Naive thymus-derived CD4-positive, alpha-beta T cell (primary cell): ENCODE measurements around the gene SLC28A3. TPM values are rescaled to one million over a fixed set of nuclear protein-coding genes. Genes with fewer than 3 reads are reported as not detected.

Source experiments
- ATAC-seq: fragments of 150-1000 bp; cut with Tn5 transposase; 2 replicates; pipeline ENCODE4 v1.10.0; 2021; ENCODE audit warnings: mild to moderate bottlenecking, moderate library complexity
- CTCF ChIA-PET: fragments of 350-600 bp; sonication (Branson Sonifier 250); formaldehyde crosslinking; loops from one replicate; lab custom pipeline; 2021; ENCODE audit warnings: antibody characterized with exemption; lab: Charles Lee
- POLR2A ChIA-PET: fragments of 350-600 bp; sonication (Branson Sonifier 250); formaldehyde crosslinking; loops from one replicate; lab custom pipeline; 2021; ENCODE audit warnings: antibody characterized with exemption, inconsistent platforms; lab: Charles Lee
- DNase-seq, 9 donors: peaks; one replicate each; pipeline versions ENCODE4 v3.0.0 to v3.0.0-alpha.2; 2020 to 2022; ENCODE audit warnings: mixed read lengths in 1 of 9
- H3K27ac ChIP-seq: one replicate; pipeline ENCODE4 v1.7.0; 2013; ENCODE audit warnings: mild to moderate bottlenecking, low read depth, low read length, moderate library complexity
- H3K27me3 ChIP-seq, 2 donors: one replicate each; pipeline ENCODE4 v1.7.0; 2013; ENCODE audit warnings: low read length in 2 of 2, mild to moderate bottlenecking in 2 of 2, moderate library complexity in 2 of 2; ENCODE audit not compliant: control insufficient read depth in 2 of 2, insufficient read depth in 2 of 2
- H3K36me3 ChIP-seq, 3 experiments: 1 replicate in 2 of 3; 2 replicates in 1 of 3; pipeline ENCODE4 v1.7.0; 2013; ENCODE audit warnings: low read length in 3 of 3, mild to moderate bottlenecking in 3 of 3, moderate library complexity in 1 of 3; ENCODE audit not compliant: insufficient read depth in 3 of 3, control insufficient read depth in 2 of 3
- H3K4me1 ChIP-seq, 2 donors: one replicate each; pipeline ENCODE4 v1.7.0; 2013; ENCODE audit warnings: low read length in 2 of 2, mild to moderate bottlenecking in 2 of 2, moderate library complexity in 1 of 2; ENCODE audit not compliant: control insufficient read depth in 2 of 2, insufficient read depth in 2 of 2
- H3K4me3 ChIP-seq: 2 replicates; pipeline ENCODE4 v1.7.0; 2013; ENCODE audit warnings: mild to moderate bottlenecking, low read length
- H3K9me3 ChIP-seq, 3 experiments: 1 replicate in 2 of 3; 2 replicates in 1 of 3; pipeline ENCODE4 v1.7.0; 2013; ENCODE audit warnings: low read length in 3 of 3; ENCODE audit not compliant: control insufficient read depth in 2 of 3
- H3K27ac Mint-ChIP-seq, 9 donors: one replicate each; pipeline ENCODE4 v1.8.0; 2020 to 2022; ENCODE audit warnings: mixed read lengths in 9 of 9, mild to moderate bottlenecking in 8 of 9, moderate library complexity in 5 of 9, inconsistent platforms in 2 of 9
- H3K27me3 Mint-ChIP-seq, 5 donors: one replicate each; pipeline ENCODE4 v1.8.0; 2021 to 2022; ENCODE audit warnings: mixed read lengths in 5 of 5, mild to moderate bottlenecking in 1 of 5
- H3K36me3 Mint-ChIP-seq, 5 donors: one replicate each; pipeline ENCODE4 v1.8.0; 2020 to 2022; ENCODE audit warnings: mixed read lengths in 5 of 5, mild to moderate bottlenecking in 3 of 5, inconsistent platforms in 1 of 5
- H3K4me1 Mint-ChIP-seq, 7 donors: one replicate each; pipeline ENCODE4 v1.8.0; 2020 to 2022; ENCODE audit warnings: mixed read lengths in 7 of 7, mild to moderate bottlenecking in 3 of 7, inconsistent platforms in 1 of 7
- H3K4me3 Mint-ChIP-seq, 10 donors: one replicate each; pipeline ENCODE4 v1.8.0; 2020 to 2022; ENCODE audit warnings: mild to moderate bottlenecking in 10 of 10, mixed read lengths in 10 of 10, moderate library complexity in 6 of 10, inconsistent platforms in 2 of 10
- H3K9me3 Mint-ChIP-seq, 11 donors: one replicate each; pipeline ENCODE4 v1.8.0; 2020 to 2022; ENCODE audit warnings: mixed read lengths in 11 of 11, mild to moderate bottlenecking in 4 of 11, inconsistent platforms in 1 of 11, moderate library complexity in 1 of 11
- intact Hi-C, 2 donors: fragments of 100-400 bp; cut with micrococcal nuclease; formaldehyde crosslinking; loops; one replicate each; pipeline ENCODE4 v1.15.1; 2023
- polyA plus RNA-seq, 2 donors: library from polyadenylated mRNA; unstranded; fragments of 300-500 nt; fragmentation: Illumina TruSeq; gene quantifications; one replicate each; pipeline ENCODE4 v1.2.3, GENCODE V29; 2021
- total RNA-seq, 6 experiments: library from RNA in 5 of 6; stranded (reverse) in 5 of 6; gene quantifications; 1 replicate in 5 of 6; 2 replicates in 1 of 6; pipeline ENCODE4 v1.2.3 and lab custom pipeline; 2021 to 2026

SLC28A3 gene
- total and polyA plus RNA-seq, 7 experiments from 2014 or later = 0.51 TPM; not detected in 6

DNA sequence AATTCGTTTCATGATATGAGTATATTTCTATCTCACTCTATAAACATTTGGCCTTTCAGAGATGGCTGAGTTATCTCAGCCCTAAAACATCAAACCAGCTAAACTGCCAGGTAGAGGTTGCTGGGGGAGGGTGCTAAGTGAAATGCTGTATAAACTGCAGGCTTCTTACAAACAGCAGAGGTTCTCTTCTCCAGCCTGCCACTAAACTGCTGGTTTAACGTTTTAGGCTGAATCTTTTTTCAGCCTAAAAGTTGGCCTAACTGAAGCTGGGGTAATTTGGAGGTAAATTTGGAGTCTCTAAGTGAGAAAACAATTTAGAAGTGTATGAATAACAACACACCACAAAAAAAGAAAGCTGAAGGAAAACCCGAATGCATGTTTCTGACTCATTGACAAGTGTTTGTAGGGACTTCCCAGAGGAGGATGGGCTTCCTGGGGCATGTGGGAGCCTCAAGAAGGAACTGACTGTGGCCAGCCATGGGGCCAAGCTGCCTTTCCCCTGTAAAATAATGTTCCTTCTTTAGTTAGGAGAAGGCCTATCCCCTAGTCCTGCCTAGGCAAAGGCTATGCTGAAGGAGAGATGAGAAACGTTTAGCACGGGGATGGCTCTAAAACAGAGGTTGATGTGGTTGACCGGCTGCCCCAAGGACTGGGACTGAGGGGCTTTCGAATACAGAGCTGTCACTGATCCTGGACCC is 44.3 kb downstream of the SLC28A3 start:
- H3K27me3 ChIP-seq = no peaks in the 10 kb centered on the region
- POLR2A ChIA-PET = interaction anchor here (0.5 to 2.0 kb wide), 2 partner anchors 31 to 316 kb away, joined by 4 to 11 read pairs; partner anchors contain the start of genes HNRNPK and RMI1
- peak overlapping the region; percentile 6 for H3K27ac ChIP-seq
- Mint-ChIP-seq H3K27ac (peak overlapping the region; percentile 54 to 100 (median 79)), H3K36me3 (peaks cover 0 to 8% (median 0%) of the 10 kb centered on the region in 5 donors), H3K4me1 (peaks cover 19 to 74% (median 48%) of the 10 kb centered on the region in 7 donors), H3K27me3 (no peaks in the 10 kb centered on the region), H3K9me3 (peaks cover 0 to 11% (median 0%) of the 10 kb centered on the region in 11 donors), H3K4me3 (peak overlapping the region in 6 of 10 donors; percentile 5 to 71 (median 44))
- peaks cover 8 to 32% of the 10 kb centered on the region in 2 donors for H3K4me1 ChIP-seq
- DNase-seq (peak in 2 of 9 donors; percentile 9 to 61), ATAC-seq (peak; percentile 79)
- no peaks in the 10 kb centered on the region for H3K9me3 ChIP-seq
- intact Hi-C loops = loop anchor here in 1 of 2 donors (1.0 to 10.0 kb wide), 5 partner anchors 19 to 1649 kb away; partner anchors contain the start of gene NAA35
- CTCF ChIA-PET = interaction anchor here (0.7 to 1.0 kb wide), 2 partner anchors 11 to 19 kb away, joined by 3 read pairs; no protein-coding TSS in a partner anchor
- H3K36me3 ChIP-seq = no peaks in the 10 kb centered on the region
- no peak overlapping the region for H3K4me3 ChIP-seq

- H3K27ac ChIP-seq = peak overlapping the region; percentile 52
- ATAC-seq (no peak), DNase-seq (no peak)
- no peaks in the 10 kb centered on the region for H3K27me3 Mint-ChIP-seq
- H3K36me3 Mint-ChIP-seq = peaks cover 0 to 13% (median 0%) of the 10 kb centered on the region in 5 donors
- peaks cover 8 to 32% of the 10 kb centered on the region in 2 donors for H3K4me1 ChIP-seq
- intact Hi-C loops = loop anchor here in 1 of 2 donors (10.0 kb wide), 1 partner anchor 1650 kb away; the partner anchor contains the start of gene NAA35
- H3K27ac Mint-ChIP-seq = peak overlapping the region; percentile 66 to 100 (median 89)
- H3K36me3 ChIP-seq = no peaks in the 10 kb centered on the region
- peak overlapping the region in 5 of 10 donors; percentile 48 to 77 (median 70) for H3K4me3 Mint-ChIP-seq
- peaks cover 19 to 88% (median 48%) of the 10 kb centered on the region in 7 donors for H3K4me1 Mint-ChIP-seq
- H3K27me3 ChIP-seq = no peaks in the 10 kb centered on the region
- no peaks in the 10 kb centered on the region for H3K9me3 ChIP-seq
- CTCF ChIA-PET = interaction anchor here (0.8 to 1.2 kb wide), 5 partner anchors 9 to 121 kb away, joined by 3 to 5 read pairs (median 3); no protein-coding TSS in a partner anchor
- POLR2A ChIA-PET = interaction anchor here (0.8 to 1.2 kb wide), 2 partner anchors 117 to 315 kb away, joined by 3 to 4 read pairs; partner anchors contain the start of gene HNRNPK
- no peak overlapping the region for H3K4me3 ChIP-seq
- peaks cover 0 to 10% (median 0%) of the 10 kb centered on the region in 11 donors for H3K9me3 Mint-ChIP-seq
These were observed 46.2 kb downstream of the SLC28A3 start for GRCh38 chr9:84294241-84294950.

GRCh38 chr9:84293001-84293798 is 47.4 kb downstream of the SLC28A3 start:
- ChIA-PET CTCF (interaction anchor here (1.0 to 1.2 kb wide), 2 partner anchors 33 to 49 kb away, joined by 3 to 5 read pairs; no protein-coding TSS in a partner anchor), POLR2A (interaction anchor here (0.8 to 1.2 kb wide), 2 partner anchors 116 to 314 kb away, joined by 3 to 4 read pairs; partner anchors contain the start of gene HNRNPK)
- Histone ChIP-seq H3K36me3 (no peaks in the 10 kb centered on the region), H3K4me1 (peaks cover 8 to 32% of the 10 kb centered on the region in 2 donors), H3K4me3 (peak overlapping the region; percentile 0), H3K27ac (peak overlapping the region; percentile 52), H3K27me3 (no peaks in the 10 kb centered on the region), H3K9me3 (no peaks in the 10 kb centered on the region)
- ATAC-seq = peak; percentile 52
- Mint-ChIP-seq H3K27me3 (peaks cover 0 to 4% (median 0%) of the 10 kb centered on the region in 5 donors), H3K9me3 (peaks cover 0 to 6% (median 0%) of the 10 kb centered on the region in 11 donors), H3K4me3 (peak overlapping the region in 9 of 10 donors; percentile 61 to 85 (median 73)), H3K27ac (peak overlapping the region; percentile 66 to 100 (median 89)), H3K4me1 (peaks cover 19 to 82% (median 48%) of the 10 kb centered on the region in 7 donors), H3K36me3 (peaks cover 0 to 10% (median 0%) of the 10 kb centered on the region in 5 donors)
- intact Hi-C loops = loop anchor here (1.0 to 10.0 kb wide), 5 partner anchors 8 to 1652 kb away; partner anchors contain the start of genes HNRNPK (in 1 of the 2), NAA35 (in 1 of the 2) and RMI1 (in 1 of the 2)
- peak in 5 of 9 donors; percentile 2 to 22 (median 21) for DNase-seq

DNA sequence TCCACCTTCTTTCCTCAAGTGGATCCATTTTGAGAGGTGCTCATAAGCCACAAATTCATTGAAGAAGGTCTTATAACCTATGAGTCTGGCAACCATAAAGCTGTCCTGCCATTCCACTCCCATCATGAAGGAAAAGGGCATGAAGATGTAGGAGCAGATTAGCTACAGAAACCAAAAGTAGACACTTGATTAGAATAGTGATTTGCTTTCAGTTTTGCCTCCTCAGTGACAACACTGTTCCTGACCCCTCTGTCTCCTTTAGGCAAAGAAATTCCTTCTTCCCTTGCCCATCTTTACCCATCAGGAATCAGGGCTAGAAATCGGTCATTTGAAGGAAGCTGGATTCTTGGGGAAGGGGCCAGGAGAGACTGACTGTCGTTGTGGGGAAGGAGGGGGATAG is 55.2 kb downstream of the SLC28A3 start:
- Mint-ChIP-seq H3K27ac (peak overlapping the region in 2 of 9 donors; percentile 20 to 87), H3K4me3 (peak overlapping the region in 1 of 10 donors; percentile 64), H3K4me1 (peaks cover 0 to 30% (median 0%) of the 10 kb centered on the region in 7 donors), H3K36me3 (peaks cover 0 to 9% (median 0%) of the 10 kb centered on the region in 5 donors), H3K27me3 (peaks cover 0 to 4% (median 0%) of the 10 kb centered on the region in 5 donors), H3K9me3 (peaks cover 0 to 2% (median 0%) of the 10 kb centered on the region in 11 donors)
- CTCF ChIA-PET = interaction anchor here (0.5 kb wide), 1 partner anchor 9 kb away, joined by 3 read pairs; no protein-coding TSS in a partner anchor
- no peaks in the 10 kb centered on the region for H3K36me3 ChIP-seq
- POLR2A ChIA-PET = no interaction called here
- no peak overlapping the region for H3K27ac ChIP-seq
- DNase-seq (no peak), ATAC-seq (no peak)
- intact Hi-C loops = loop anchor here in 1 of 2 donors (1.0 kb wide), 1 partner anchor 8 kb away; no protein-coding TSS in a partner anchor
- H3K4me1 ChIP-seq = no peaks in the 10 kb centered on the region
- H3K27me3 ChIP-seq = no peaks in the 10 kb centered on the region
- no peaks in the 10 kb centered on the region for H3K9me3 ChIP-seq
- H3K4me3 ChIP-seq = no peak overlapping the region

- no peaks in the 10 kb centered on the region for H3K36me3 ChIP-seq
- H3K27ac ChIP-seq = no peak overlapping the region
- POLR2A ChIA-PET = no interaction called here
- peaks cover 0 to 2% (median 0%) of the 10 kb centered on the region in 5 donors for H3K27me3 Mint-ChIP-seq
- CTCF ChIA-PET = no interaction called here
- H3K36me3 Mint-ChIP-seq = peaks cover 0 to 7% (median 0%) of the 10 kb centered on the region in 5 donors
- intact Hi-C loops = no loop called here
- DNase-seq = no peak
- H3K9me3 ChIP-seq = no peaks in the 10 kb centered on the region
- no peaks in the 10 kb centered on the region for H3K27me3 ChIP-seq
- peaks cover 0 to 21% (median 0%) of the 10 kb centered on the region in 7 donors for H3K4me1 Mint-ChIP-seq
- H3K27ac Mint-ChIP-seq = no peak overlapping the region
- no peak overlapping the region for H3K4me3 Mint-ChIP-seq
- no peak overlapping the region for H3K4me3 ChIP-seq
- H3K4me1 ChIP-seq = no peaks in the 10 kb centered on the region
- ATAC-seq = no peak
- peaks cover 0 to 2% (median 0%) of the 10 kb centered on the region in 11 donors for H3K9me3 Mint-ChIP-seq
These were observed 56.6 kb downstream of the SLC28A3 start for GRCh38 chr9:84283946-84284345.
